Loucy (cell line): ENCODE measurements around the gene FAM3B.

ENCODE experiments used
- H2AFZ ChIP-seq: fragments of 200-600 bp; sonication (generic); 2 replicates; pipeline ENCODE4 v1.6.0; 2016; ENCODE audit warnings: antibody characterized with exemption, mild to moderate bottlenecking, low read length, moderate library complexity
- H3F3A ChIP-seq: fragments of 200-600 bp; 2 replicates; pipeline ENCODE4 v1.6.0; 2016; ENCODE audit warnings: antibody characterized with exemption, low read depth, mild to moderate bottlenecking
- H3K27me3 ChIP-seq: fragments of 200-600 bp; sonication (generic); 2 replicates; pipeline ENCODE4 v1.6.1; 2014; ENCODE audit warnings: low read length, mild to moderate bottlenecking; ENCODE audit not compliant: insufficient read depth, poor library complexity, severe bottlenecking
- H3K36me3 ChIP-seq: fragments of 200-600 bp; sonication (generic); 2 replicates; pipeline ENCODE4 v1.6.1; 2016; ENCODE audit warnings: low read length; ENCODE audit not compliant: insufficient read depth
- H3K4me1 ChIP-seq: fragments of 200-600 bp; sonication (generic); 2 replicates; pipeline ENCODE4 v1.5.1; 2014; ENCODE audit warnings: low read length, mild to moderate bottlenecking; ENCODE audit not compliant: insufficient read depth, poor library complexity, severe bottlenecking
- H3K4me2 ChIP-seq: fragments of 200-600 bp; sonication (generic); 2 replicates; pipeline ENCODE4 v1.6.0; 2014; ENCODE audit warnings: antibody characterized with exemption, low read length, low read depth, mild to moderate bottlenecking; ENCODE audit not compliant: poor library complexity, severe bottlenecking
- H3K4me3 ChIP-seq: fragments of 200-600 bp; sonication (generic); 2 replicates; pipeline ENCODE4 v1.5.1; 2014; ENCODE audit warnings: low read length, mild to moderate bottlenecking, mixed read lengths; ENCODE audit not compliant: poor library complexity, severe bottlenecking
- H3K79me2 ChIP-seq: fragments of 200-600 bp; sonication (generic); 2 replicates; pipeline ENCODE4 v1.6.1; 2014; ENCODE audit warnings: low read length; ENCODE audit not compliant: insufficient read depth
- H3K9ac ChIP-seq: fragments of 200-600 bp; sonication (generic); 2 replicates; pipeline ENCODE4 v1.6.0; 2014; ENCODE audit warnings: mild to moderate bottlenecking, low read depth, low read length, moderate library complexity; ENCODE audit not compliant: poor library complexity, severe bottlenecking
- H3K9me2 ChIP-seq: fragments of 200-600 bp; sonication (generic); replicated peaks from 2 replicates; pipeline ENCODE4 v1.6.1; 2016; ENCODE audit warnings: low read depth, low read length, mixed read lengths
- H3K9me3 ChIP-seq: fragments of 200-600 bp; sonication (generic); 2 replicates; pipeline ENCODE4 v1.6.1; 2014; ENCODE audit warnings: mild to moderate bottlenecking, antibody characterized with exemption, low read length, low read depth; ENCODE audit not compliant: insufficient read depth
- H4K20me1 ChIP-seq: fragments of 200-600 bp; sonication (generic); 2 replicates; pipeline ENCODE4 v1.6.0; 2014; ENCODE audit warnings: antibody characterized with exemption, low read length, mild to moderate bottlenecking; ENCODE audit not compliant: insufficient read depth, poor library complexity, severe bottlenecking
- EZH2phosphoT487 ChIP-seq: fragments of 200-600 bp; IDR thresholded peaks from 2 replicates; pipeline ENCODE4 v1.6.1; 2018; ENCODE audit warnings: antibody characterized with exemption, mild to moderate bottlenecking, moderate library complexity, borderline replicate concordance
- TF ChIP-seq, protein P1 (sequence below): fragments of 200-600 bp; sonication (generic); conservative IDR thresholded peaks from 2 replicates; pipeline ENCODE4 v1.5.1; 2014; ENCODE audit warnings: mild to moderate bottlenecking, antibody characterized with exemption, low read length

FAM3B gene

GRCh38 chr21:41373253-41373652 lies 56.7 kb downstream of the FAM3B start:
- peaks cover 58% of the 10 kb centered on the region for H3K79me2 ChIP-seq

DNA sequence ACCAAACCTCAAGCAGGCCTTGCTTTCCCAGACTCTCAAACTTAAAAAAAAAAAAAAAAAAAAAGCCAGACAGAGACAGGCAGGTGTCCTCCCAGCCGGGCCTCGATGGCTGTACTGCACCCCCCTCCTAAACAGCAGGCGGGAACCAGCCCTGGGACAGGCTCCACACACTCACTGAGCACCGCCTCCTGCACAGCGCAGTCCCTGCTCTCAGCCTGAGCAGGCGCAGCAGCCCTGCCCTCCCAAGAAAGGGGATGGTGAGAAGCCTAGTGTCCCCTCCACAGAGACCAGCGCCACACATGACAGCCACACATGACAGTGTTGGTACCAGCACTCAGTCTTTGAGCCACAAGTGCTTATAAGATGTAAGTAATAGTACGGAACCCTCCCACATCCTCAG lies 57.2 kb downstream of the FAM3B start:
- Histone ChIP-seq H3K9me3 (no peaks in the 10 kb centered on the region), H3K4me3 (peak overlapping the region; percentile 95), H4K20me1 (peaks cover 32% of the 10 kb centered on the region), H3K79me2 (peaks cover 58% of the 10 kb centered on the region), H3F3A (no peaks in the 10 kb centered on the region), H3K9me2 (no peaks in the 10 kb centered on the region), H3K4me2 (peak overlapping the region; percentile 95), H3K27me3 (no peaks in the 10 kb centered on the region), H2AFZ (no peak overlapping the region), H3K4me1 (peaks cover 54% of the 10 kb centered on the region), H3K9ac (peak overlapping the region; percentile 87), H3K36me3 (peaks cover 20% of the 10 kb centered on the region; the same call in 1 of the 2 replicates)
- TF ChIP-seq, protein P1, sequence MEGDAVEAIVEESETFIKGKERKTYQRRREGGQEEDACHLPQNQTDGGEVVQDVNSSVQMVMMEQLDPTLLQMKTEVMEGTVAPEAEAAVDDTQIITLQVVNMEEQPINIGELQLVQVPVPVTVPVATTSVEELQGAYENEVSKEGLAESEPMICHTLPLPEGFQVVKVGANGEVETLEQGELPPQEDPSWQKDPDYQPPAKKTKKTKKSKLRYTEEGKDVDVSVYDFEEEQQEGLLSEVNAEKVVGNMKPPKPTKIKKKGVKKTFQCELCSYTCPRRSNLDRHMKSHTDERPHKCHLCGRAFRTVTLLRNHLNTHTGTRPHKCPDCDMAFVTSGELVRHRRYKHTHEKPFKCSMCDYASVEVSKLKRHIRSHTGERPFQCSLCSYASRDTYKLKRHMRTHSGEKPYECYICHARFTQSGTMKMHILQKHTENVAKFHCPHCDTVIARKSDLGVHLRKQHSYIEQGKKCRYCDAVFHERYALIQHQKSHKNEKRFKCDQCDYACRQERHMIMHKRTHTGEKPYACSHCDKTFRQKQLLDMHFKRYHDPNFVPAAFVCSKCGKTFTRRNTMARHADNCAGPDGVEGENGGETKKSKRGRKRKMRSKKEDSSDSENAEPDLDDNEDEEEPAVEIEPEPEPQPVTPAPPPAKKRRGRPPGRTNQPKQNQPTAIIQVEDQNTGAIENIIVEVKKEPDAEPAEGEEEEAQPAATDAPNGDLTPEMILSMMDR: no peak

More at GRCh38 chr21:41373253-41373652, 56.7 kb downstream of the FAM3B start:
- Histone ChIP-seq H3K9me2 (no peaks in the 10 kb centered on the region), H3K9ac (peak overlapping the region; percentile 87), H3K4me1 (peaks cover 56% of the 10 kb centered on the region), H3K27me3 (no peaks in the 10 kb centered on the region), H3K36me3 (peaks cover 16% of the 10 kb centered on the region; the same call in 1 of the 2 replicates), H2AFZ (no peak overlapping the region), H4K20me1 (peaks cover 32% of the 10 kb centered on the region), H3K4me3 (peak overlapping the region; percentile 95), H3K9me3 (no peaks in the 10 kb centered on the region), H3K4me2 (peak overlapping the region; percentile 95), H3F3A (no peaks in the 10 kb centered on the region)
- TF ChIP-seq EZH2phosphoT487: no peak
- TF ChIP-seq, protein P1: no peak

DNA sequence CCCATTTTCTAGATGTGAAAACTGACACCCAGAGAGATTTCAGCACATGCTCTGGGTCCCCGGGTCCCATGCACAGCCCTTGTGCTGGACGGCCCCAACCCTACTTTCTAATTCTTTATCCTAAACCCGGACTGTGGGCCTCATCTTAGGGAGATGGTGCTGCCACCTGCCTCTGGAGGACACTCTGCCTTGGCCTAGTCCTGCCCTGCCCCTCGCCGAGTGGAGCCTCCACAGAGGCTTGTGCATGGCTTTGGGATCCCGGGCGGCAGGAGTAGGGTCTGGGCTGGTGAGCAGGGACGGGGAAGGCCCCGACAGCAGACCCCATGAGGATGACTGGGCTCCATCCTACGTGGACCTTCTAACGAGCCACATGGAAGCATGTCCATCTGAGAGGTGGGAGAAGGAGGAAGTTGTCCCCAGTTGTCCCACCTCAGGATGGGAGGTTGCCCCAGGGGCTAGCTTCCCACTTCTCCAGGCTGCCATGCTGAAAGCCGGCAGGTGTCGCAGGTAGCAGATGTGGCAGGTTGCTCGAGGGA lies 57.6 kb downstream of the FAM3B start:
- H3K9ac ChIP-seq: peak overlapping the region; percentile 87
- H3K4me2 ChIP-seq: peak overlapping the region; percentile 95
- no peaks in the 10 kb centered on the region for H3K9me2 ChIP-seq
- no peak overlapping the region for H2AFZ ChIP-seq
- H3K79me2 ChIP-seq: peaks cover 58% of the 10 kb centered on the region
- TF ChIP-seq, protein P1: peak; percentile 51
- TF ChIP-seq EZH2phosphoT487: no peak
- peaks cover 32% of the 10 kb centered on the region for H4K20me1 ChIP-seq
- H3F3A ChIP-seq: no peaks in the 10 kb centered on the region
- peaks cover 49% of the 10 kb centered on the region for H3K4me1 ChIP-seq
- H3K27me3 ChIP-seq: no peaks in the 10 kb centered on the region
- H3K9me3 ChIP-seq: no peaks in the 10 kb centered on the region
- peaks cover 25% of the 10 kb centered on the region; the same call in 1 of the 2 replicates for H3K36me3 ChIP-seq
- H3K4me3 ChIP-seq: peak overlapping the region; percentile 95
